T-helper 22 cell (primary cell): ENCODE measurements around the gene HSBP1.

Source experiments
- DNase-seq: peaks from one replicate; pipeline ENCODE4 v3.0.0-alpha.2; 2020; ENCODE audit warnings: low read depth

Gene HSBP1

GRCh38 chr16:83840060-83840617 is 32.4 kb downstream of the HSBP1 start:
- no peak for DNase-seq

- DNase-seq = no peak
These were observed 34.5 kb downstream of the HSBP1 start for GRCh38 chr16:83842291-83842690.

- DNase-seq = no peak
These were observed 35.2 kb downstream of the HSBP1 start for GRCh38 chr16:83842756-83843507.

- DNase-seq = no peak
These were observed 35.9 kb downstream of the HSBP1 start for GRCh38 chr16:83843657-83844056.

GRCh38 chr16:83845263-83845662 is 37.5 kb downstream of the HSBP1 start:
- no peak for DNase-seq

- DNase-seq = no peak
These were observed 39.8 kb downstream of the HSBP1 start for GRCh38 chr16:83847371-83848225.

- DNase-seq = no peak
These were observed 41.6 kb downstream of the HSBP1 start for GRCh38 chr16:83849421-83849820.

GRCh38 chr16:83850947-83851346 is 43.2 kb downstream of the HSBP1 start:
- DNase-seq = no peak

GRCh38 chr16:83851473-83851872 is 43.7 kb downstream of the HSBP1 start:
- no peak for DNase-seq

- DNase-seq = no peak
These were observed 45.0 kb downstream of the HSBP1 start for GRCh38 chr16:83852774-83853173.

GRCh38 chr16:83853834-83854233 is 46.1 kb downstream of the HSBP1 start:
- no peak for DNase-seq

- DNase-seq = no peak
These were observed 46.6 kb downstream of the HSBP1 start for GRCh38 chr16:83854420-83854819.

GRCh38 chr16:83856792-83857191 is 49.0 kb downstream of the HSBP1 start:
- no peak for DNase-seq

GRCh38 chr16:83859265-83859664 is 51.5 kb downstream of the HSBP1 start:
- DNase-seq = no peak

GRCh38 chr16:83862661-83863060 is 54.9 kb downstream of the HSBP1 start:
- DNase-seq = no peak

GRCh38 chr16:83863682-83864081 is 55.9 kb downstream of the HSBP1 start:
- DNase-seq = no peak
